Fibroblast of skin of back (primary cell): ENCODE data around the gene FRRS1L.

Experiments
- DNase-seq: peaks from one replicate; pipeline ENCODE4 v3.0.0-alpha.2; 2013

Gene FRRS1L

GRCh38 chr9:109101202-109101595 lies 65.8 kb downstream of the FRRS1L start:
- no peak for DNase-seq

- DNase-seq: no peak
These were observed 66.4 kb downstream of the FRRS1L start for GRCh38 chr9:109100543-109101201.

- DNase-seq: peak; percentile 22
These were observed 68.1 kb downstream of the FRRS1L start for GRCh38 chr9:109098960-109099308.

- peak; percentile 77 for DNase-seq
These were observed 68.7 kb downstream of the FRRS1L start for GRCh38 chr9:109098171-109098959.

- no peak for DNase-seq
These were observed 69.9 kb downstream of the FRRS1L start for GRCh38 chr9:109097146-109097545.

GRCh38 chr9:109095321-109095720 lies 71.7 kb downstream of the FRRS1L start:
- DNase-seq: no peak

- DNase-seq: no peak
These were observed 72.8 kb downstream of the FRRS1L start for GRCh38 chr9:109094268-109094667.

GRCh38 chr9:109092587-109092986 lies 74.5 kb downstream of the FRRS1L start:
- no peak for DNase-seq

- no peak for DNase-seq
These were observed 74.9 kb downstream of the FRRS1L start for GRCh38 chr9:109092051-109092580.

GRCh38 chr9:109088221-109088620 lies 78.8 kb downstream of the FRRS1L start:
- DNase-seq: no peak

- DNase-seq: no peak
These were observed 79.3 kb downstream of the FRRS1L start for GRCh38 chr9:109087795-109088194.

GRCh38 chr9:109086221-109086620 lies 80.8 kb downstream of the FRRS1L start:
- DNase-seq: peak; percentile 23

GRCh38 chr9:109085510-109085909 lies 81.5 kb downstream of the FRRS1L start:
- DNase-seq: no peak

GRCh38 chr9:109083813-109084405 lies 83.1 kb downstream of the FRRS1L start:
- DNase-seq: no peak

- no peak for DNase-seq
These were observed 83.9 kb downstream of the FRRS1L start for GRCh38 chr9:109083141-109083540.

GRCh38 chr9:109082091-109082620 lies 84.9 kb downstream of the FRRS1L start:
- DNase-seq: no peak
